Suppressor macrophage treated with lipopolysaccharide for 1 hour (primary cell): ENCODE data around the gene TMEM170A.
"Not testable (repeated sequence)": the region's sequence is repeated elsewhere in the genome, so short reads cannot be mapped to it uniquely, and the experiment has no call there.

ENCODE experiments used
- DNase-seq, 3 donors: peaks; one replicate each; pipeline ENCODE4 v3.0.0-alpha.2; 2020 to 2022

TMEM170A gene

GRCh38 chr16:75452464-75453190 is 11.9 kb downstream of the TMEM170A start:
- no peak for DNase-seq

- no peak for DNase-seq
Measured at GRCh38 chr16:75446416-75446815, 18.1 kb downstream of the TMEM170A start.

- DNase-seq, result no peak
Measured at GRCh38 chr16:75445298-75445697, 19.2 kb downstream of the TMEM170A start.

GRCh38 chr16:75443298-75443697 is 21.2 kb downstream of the TMEM170A start:
- no peak for DNase-seq

GRCh38 chr16:75433732-75434413 is 30.6 kb downstream of the TMEM170A start:
- DNase-seq, result peak; percentile 85 to 94 (median 88)

- DNase-seq, result peak; percentile 98 to 99 (median 98)
Measured at GRCh38 chr16:75432828-75433731, 31.4 kb downstream of the TMEM170A start, which contains the start of gene CFDP1. Gene CFDP1 (minus strand): TSS chr16:75433503. CDS start chr16:75433352, 151 bp downstream.

- DNase-seq, result no peak
Measured at GRCh38 chr16:75429621-75430403, 34.7 kb downstream of the TMEM170A start.

- DNase-seq, result not testable (repeated sequence)
Measured at GRCh38 chr16:75426524-75426923, 38.0 kb downstream of the TMEM170A start.

- not testable (repeated sequence) for DNase-seq
Measured at GRCh38 chr16:75424105-75424762, 40.3 kb downstream of the TMEM170A start.

GRCh38 chr16:75423723-75424104 is 40.8 kb downstream of the TMEM170A start:
- DNase-seq, result no peak

GRCh38 chr16:75421820-75422126 is 42.7 kb downstream of the TMEM170A start:
- no peak for DNase-seq

GRCh38 chr16:75420987-75421819 is 43.3 kb downstream of the TMEM170A start:
- DNase-seq, result peak; percentile 52 to 71 (median 53)

GRCh38 chr16:75416904-75417565 is 47.5 kb downstream of the TMEM170A start:
- DNase-seq, result no peak

GRCh38 chr16:75415169-75415905 is 49.2 kb downstream of the TMEM170A start:
- peak in 2 of 3 donors; percentile 11 to 19 for DNase-seq

GRCh38 chr16:75413951-75414350 is 50.5 kb downstream of the TMEM170A start:
- DNase-seq, result no peak

GRCh38 chr16:75406943-75407342 is 57.5 kb downstream of the TMEM170A start:
- no peak for DNase-seq

GRCh38 chr16:75402821-75403475 is 61.5 kb downstream of the TMEM170A start:
- peak; percentile 36 to 64 (median 50) for DNase-seq

GRCh38 chr16:75402159-75402820 is 62.2 kb downstream of the TMEM170A start:
- peak; percentile 48 to 80 (median 65) for DNase-seq
